IMR-90 (cell line): Measurements from ENCODE around the gene KCNAB1.

Experiments used
- BHLHE40 ChIP-seq: fragments of 150-350 bp; IDR thresholded peaks from 2 replicates; pipeline ENCODE4 v1.6.1; 2016; ENCODE audit warnings: mild to moderate bottlenecking, low read depth, low read length
- CEBPB ChIP-seq: IDR thresholded peaks from 2 replicates; pipeline ENCODE4 v1.6.1; 2012; ENCODE audit warnings: low read depth, low read length, improper control_type of control experiment
- CTCF ChIP-seq: conservative IDR thresholded peaks from 2 replicates; pipeline ENCODE4 v1.5.1; 2012; ENCODE audit warnings: mild to moderate bottlenecking, low read depth, low read length, improper control_type of control experiment
- ELK1 ChIP-seq: fragments of 150-350 bp; IDR thresholded peaks from 2 replicates; pipeline ENCODE4 v1.6.1; 2016; ENCODE audit warnings: low read depth, mild to moderate bottlenecking, low read length, moderate library complexity, borderline replicate concordance
- MXI1 ChIP-seq: IDR thresholded peaks from 2 replicates; pipeline ENCODE4 v1.6.1; 2012; ENCODE audit warnings: low read depth, mild to moderate bottlenecking, low read length, moderate library complexity, borderline replicate concordance
- POLR2A ChIP-seq: IDR thresholded peaks from 2 replicates; pipeline ENCODE4 v1.6.1; 2012; ENCODE audit warnings: mild to moderate bottlenecking, low read depth, low read length
- RAD21 ChIP-seq: IDR thresholded peaks from 2 replicates; pipeline ENCODE4 v1.6.1; 2012; ENCODE audit warnings: low read length, improper control_type of control experiment
- RCOR1 ChIP-seq: IDR thresholded peaks from 2 replicates; pipeline ENCODE4 v1.6.1; 2012; ENCODE audit warnings: mild to moderate bottlenecking, low read length, improper control_type of control experiment; ENCODE audit not compliant: insufficient replicate concordance
- RFX5 ChIP-seq: IDR thresholded peaks from 2 replicates; pipeline ENCODE4 v1.8.0; 2012; ENCODE audit warnings: low read depth, mild to moderate bottlenecking, low read length, moderate library complexity
- USF2 ChIP-seq: fragments of 150-350 bp; IDR thresholded peaks from 2 replicates; pipeline ENCODE4 v1.6.1; 2017; ENCODE audit warnings: mild to moderate bottlenecking, antibody characterized with exemption, low read length, low read depth

- TF ChIP-seq RAD21 (no peak), CTCF (no peak), RFX5 (no peak), POLR2A (no peak), ELK1 (no peak), BHLHE40 (no peak), USF2 (no peak), CEBPB (no peak), RCOR1 (no peak), MXI1 (no peak)
Observed at GRCh38 chr3:156424758-156425157, 304.4 kb downstream of the KCNAB1 start.
